ENCODE measurements around the gene HMGCR.
"Not testable (repeated sequence)": the region's sequence is repeated elsewhere in the genome, so short reads cannot be mapped to it uniquely, and the experiment has no call there.

HMGCR gene

DNA sequence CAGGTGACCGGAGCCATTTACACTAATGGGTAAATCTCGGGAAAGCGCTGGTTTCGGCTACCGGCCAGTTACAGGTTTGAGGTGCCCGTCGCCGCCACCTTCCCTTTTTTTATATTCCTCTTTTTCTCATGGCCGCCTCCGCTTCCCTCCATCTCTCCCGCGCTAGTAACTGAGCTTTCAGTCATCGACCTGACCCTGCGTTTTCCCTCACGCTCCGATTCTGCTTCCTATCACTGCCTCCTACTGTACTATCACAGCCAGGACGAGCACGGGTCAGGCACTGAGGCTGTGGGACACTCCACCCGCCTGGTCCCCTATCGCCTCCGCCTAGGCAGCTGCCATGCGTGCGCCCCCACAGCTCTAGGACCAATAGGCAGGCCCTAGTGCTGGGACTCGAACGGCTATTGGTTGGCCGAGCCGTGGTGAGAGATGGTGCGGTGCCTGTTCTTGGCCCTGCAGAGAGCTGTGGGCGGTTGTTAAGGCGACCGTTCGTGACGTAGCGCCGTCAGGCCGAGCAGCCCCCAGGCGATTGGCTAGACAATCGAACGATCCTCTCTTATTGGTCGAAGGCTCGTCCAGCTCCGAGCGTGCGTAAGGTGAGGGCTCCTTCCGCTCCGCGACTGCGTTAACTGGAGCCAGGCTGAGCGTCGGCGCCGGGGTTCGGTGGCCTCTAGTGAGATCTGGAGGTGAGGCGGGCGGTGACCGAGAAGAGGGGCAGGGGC lies at the start of gene HMGCR:
Gene HMGCR, plus strand, starts transcription at position 606 of the 722 bp plus-strand sequence. CDS start 5,386 bp downstream, outside the sequence.
- FAIRE-seq (peak; percentile 63), DNase-seq (ENCODE audit: low spot score) (peak; percentile 96)

DNA sequence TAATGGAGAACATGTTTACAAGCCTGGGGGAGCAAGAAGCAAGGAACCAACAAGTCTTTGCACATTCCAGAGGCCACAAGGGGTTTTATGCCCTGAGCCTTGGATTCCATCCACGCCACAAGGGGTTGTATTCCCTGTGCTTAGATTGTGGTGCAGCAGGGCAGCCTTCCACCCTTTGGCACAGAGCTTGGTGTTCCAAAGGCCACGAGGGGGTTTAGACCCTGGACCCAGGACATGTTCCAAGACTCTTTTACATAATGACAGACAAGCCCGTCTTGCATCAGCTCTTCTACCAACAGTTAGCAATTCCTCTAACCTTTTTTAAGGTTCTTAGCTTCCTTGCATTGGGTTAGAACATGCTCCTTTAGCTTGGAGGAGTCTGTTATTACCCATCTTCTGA lies 45.2 kb upstream of the HMGCR start:
- DNase-seq (ENCODE audit: low spot score); FAIRE-seq: not testable (repeated sequence)

DNA sequence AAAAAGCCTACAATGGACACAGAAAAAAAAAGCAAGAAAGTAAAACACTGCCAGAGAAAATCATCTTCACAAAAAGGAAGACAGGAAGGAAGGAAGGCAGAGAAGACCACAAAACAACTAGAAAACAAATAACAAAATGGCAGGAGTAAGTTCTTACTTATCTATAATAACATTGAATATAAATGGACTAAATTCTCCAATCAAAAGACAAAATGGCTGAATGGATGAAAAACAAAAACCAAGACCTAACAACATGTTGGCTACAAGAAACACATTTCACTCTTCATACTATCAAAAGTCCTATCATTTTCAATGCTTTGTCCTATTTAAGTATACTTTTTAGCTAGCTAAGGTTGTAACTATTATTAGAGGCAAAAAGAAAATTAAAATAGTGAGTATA lies 36.9 kb upstream of the HMGCR start:
- no peak for DNase-seq (ENCODE audit: low spot score)
- FAIRE-seq = no peak

DNA sequence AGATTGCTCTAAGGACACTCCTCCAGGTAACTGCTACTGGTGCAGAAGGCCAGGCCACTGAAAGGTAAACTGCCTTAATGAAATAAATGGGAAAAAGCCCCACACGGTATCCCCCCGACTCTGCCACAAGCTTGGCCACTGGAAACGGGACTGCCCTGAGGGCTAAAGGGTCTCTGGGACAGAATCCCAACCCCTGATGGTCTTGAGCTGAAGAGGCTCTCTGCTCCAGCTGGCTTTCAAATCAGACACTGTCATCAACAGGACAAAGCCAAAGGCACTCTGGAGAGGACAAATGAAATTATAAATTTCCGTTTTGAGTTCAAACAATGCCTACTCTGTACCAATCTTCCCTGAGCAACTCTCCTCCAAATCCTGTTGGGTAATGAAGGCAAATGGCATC lies 33.6 kb upstream of the HMGCR start:
- DNase-seq (ENCODE audit: low spot score) = no peak
- no peak for FAIRE-seq

DNA sequence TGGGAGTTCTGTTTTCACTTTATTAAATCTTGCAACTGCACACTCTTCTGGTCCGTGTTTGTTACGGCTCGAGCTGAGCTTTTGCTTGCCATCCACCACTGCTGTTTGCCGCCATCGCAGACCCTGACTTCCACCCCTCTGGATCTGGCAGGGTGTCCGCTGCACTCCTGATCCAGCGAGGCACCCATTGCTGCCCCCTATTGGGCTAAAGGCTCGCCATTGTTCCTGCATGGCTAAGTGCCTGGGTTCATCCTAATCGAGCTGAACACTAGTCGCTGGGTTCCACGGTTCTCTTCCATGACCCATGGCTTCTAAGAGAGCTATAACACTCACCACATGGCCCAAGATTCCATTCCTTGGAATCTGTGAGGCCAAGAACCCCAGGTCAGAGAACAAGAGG lies 32.5 kb upstream of the HMGCR start:
- not testable (repeated sequence) for DNase-seq (ENCODE audit: low spot score); FAIRE-seq

DNA sequence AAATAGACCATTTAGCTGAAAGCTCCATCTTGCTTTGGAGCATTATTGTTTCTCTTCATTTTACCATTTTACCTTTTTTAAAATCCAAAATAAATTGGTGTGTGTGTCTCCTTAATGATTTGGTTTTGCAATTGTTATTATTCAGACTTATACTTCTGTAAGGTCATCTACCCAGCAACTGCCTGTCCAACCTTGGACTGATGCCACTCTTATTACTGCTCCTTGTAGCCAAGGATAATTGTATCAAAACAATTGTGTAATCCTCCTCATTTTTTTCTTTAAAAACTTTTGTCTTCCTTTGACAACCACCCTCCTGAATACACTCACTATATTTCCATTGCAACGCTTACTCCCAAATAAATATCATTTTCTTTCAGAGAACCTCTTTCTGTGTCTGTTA lies 30.3 kb upstream of the HMGCR start:
- FAIRE-seq = no peak
- DNase-seq (ENCODE audit: low spot score) = no peak

DNA sequence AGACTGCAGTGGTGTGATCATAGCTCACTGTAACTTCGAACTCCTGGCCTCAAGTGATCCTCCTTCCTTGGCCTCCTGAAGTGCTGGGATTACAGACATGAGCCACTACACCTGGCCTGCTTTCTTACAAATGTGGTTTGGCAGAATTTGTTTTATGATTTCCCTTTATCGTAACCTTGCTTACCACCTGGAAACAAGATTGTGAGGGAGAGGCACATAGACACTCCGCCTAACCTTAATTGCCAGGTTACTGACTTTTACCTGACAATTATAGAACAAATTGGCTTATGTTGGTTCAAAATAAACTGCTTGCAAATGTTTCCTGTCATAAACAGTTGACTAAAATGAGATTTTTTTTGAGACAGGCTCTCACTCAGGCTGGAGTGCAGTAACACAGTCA lies 26.8 kb upstream of the HMGCR start:
- no peak for DNase-seq (ENCODE audit: low spot score)
- no peak for FAIRE-seq

DNA sequence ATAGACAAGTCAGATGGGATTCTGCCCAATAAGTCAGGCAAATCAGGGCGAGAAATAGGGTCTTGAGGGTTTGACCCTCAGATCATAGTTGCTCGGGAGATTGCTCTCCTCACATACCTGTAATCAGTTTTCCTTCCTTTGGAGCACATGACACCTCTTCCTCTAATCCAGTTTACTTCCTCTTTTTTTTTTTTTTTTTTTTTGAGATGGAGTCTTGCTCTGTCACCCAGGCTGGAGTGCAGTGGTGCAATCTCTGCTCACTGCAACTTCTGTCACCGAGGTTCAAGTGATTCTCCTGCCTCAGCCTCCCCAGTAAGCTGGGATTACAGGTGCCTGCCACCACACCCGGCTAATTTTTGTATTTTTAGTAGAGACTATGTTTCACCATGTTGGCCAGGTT lies 17.9 kb upstream of the HMGCR start:
- not testable (repeated sequence) for DNase-seq (ENCODE audit: low spot score); FAIRE-seq

DNA sequence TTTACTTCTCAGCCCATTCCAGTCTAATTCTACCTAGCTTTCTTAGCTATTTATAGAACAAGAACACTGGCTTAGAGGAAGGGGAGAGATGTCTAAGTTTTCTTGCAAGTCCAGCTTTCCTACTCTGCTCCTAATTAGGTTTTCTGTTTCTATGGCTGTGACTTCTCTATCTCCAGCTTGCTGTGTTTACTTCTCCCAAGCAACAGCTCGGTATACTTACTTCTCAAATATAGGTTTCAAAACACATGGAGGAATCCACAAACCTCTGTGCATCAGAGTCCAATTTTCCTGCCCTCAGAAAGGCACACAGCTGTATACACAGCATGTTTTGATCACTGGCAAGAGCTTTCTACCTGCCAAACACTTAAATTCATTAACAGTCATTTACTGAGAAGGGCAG lies 17.4 kb upstream of the HMGCR start:
- DNase-seq (ENCODE audit: low spot score) (no peak), FAIRE-seq (no peak)

DNA sequence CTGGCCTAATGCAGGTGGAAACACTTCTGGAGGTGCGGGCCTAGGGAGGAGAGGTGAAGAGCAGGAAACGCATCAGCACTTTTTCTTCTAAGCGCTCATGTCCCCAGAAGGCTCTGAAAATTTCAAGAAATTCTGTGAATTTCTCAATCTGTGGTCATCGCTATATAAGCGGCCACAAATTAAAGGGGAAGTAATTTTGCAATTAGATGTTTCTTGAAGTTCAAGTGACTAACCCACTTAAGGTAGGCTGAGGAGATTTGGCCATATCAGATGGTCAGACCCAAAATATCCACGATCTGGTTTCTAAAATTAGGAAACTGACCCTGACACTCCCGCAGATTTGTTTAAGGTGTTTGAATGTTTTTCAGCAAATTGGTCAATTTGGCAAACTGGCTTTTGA lies 16.6 kb upstream of the HMGCR start:
- no peak for FAIRE-seq
- DNase-seq (ENCODE audit: low spot score) = no peak

DNA sequence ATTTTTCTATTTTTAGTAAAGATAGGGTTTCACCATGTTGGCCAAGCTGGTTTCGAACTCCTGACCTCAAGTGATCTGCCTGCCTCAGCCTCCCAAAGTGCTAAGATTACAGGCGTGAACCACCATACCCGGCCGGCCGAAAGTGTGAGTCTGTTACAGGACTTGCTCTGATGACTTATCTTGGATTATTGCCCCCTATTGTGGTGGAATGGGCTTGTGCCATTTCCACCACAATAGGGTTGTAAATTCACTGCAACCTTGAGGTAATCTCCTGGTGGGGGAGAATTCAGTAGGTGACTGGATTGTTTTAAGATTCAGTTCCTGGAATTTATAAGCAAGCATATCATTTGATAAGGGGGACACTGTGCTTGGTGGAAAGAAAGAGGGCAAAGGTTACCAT lies 15.0 kb upstream of the HMGCR start:
- FAIRE-seq = no peak
- no peak for DNase-seq (ENCODE audit: low spot score)

DNA sequence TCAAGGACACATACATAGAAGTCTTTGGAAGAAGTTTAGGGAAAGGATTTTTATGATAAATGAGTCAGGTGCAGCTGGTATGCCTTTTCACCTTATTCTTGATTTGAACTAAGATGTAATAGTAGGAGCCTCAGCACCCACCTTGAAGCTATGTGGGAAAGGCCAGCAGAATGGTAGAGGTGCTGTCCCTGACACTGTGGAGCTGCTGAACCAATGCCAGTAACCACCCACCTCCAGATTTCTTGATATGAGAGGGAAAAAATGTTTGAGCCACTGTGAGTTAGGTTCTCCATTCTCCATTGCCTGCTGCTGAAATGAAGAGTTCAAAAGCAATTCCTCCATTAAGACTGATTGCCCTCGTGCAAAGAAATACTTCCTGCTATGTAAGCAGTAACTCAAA lies 12.2 kb upstream of the HMGCR start:
- FAIRE-seq (no peak), DNase-seq (ENCODE audit: low spot score) (no peak)

DNA sequence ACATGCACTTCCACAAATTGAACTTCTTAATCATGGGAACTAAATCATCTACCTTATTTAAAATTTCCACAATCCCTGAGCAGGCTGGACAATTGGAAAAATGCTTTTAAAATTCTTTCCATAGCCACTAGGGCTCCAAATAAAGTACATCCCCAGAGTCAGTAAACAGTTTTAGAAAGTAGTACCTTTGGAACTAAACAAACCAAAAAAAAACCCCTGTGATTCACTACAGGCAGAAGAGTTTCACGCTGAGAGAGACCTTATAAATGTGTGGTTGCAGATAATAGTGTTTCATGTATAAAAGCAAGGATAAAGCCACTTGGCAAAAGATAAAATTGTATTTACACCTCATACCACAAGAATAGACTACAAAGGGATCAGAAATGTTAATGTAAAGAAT lies 11.8 kb upstream of the HMGCR start:
- DNase-seq (ENCODE audit: low spot score) = no peak
- FAIRE-seq = no peak

DNA sequence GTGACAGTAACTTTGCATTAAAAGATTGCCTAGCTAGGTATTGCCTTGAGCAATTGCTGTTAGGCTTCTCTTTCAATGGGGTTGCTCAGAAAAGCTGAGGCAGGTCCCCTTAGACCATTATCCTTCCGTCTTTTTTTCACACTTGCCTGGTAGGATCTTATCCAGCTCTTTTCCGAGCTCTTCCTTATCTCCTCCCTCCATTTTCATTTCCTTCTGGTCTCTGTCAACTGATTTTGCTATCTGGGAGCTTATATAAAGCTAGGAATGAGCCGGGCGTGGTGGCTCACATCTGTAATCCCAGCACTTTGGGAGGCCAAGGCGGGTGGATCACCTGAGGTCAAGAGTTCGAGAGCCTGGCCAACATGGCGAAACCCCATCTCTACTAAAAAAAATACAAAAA lies 6.6 kb upstream of the HMGCR start:
- no peak for DNase-seq (ENCODE audit: low spot score)
- FAIRE-seq = no peak

DNA sequence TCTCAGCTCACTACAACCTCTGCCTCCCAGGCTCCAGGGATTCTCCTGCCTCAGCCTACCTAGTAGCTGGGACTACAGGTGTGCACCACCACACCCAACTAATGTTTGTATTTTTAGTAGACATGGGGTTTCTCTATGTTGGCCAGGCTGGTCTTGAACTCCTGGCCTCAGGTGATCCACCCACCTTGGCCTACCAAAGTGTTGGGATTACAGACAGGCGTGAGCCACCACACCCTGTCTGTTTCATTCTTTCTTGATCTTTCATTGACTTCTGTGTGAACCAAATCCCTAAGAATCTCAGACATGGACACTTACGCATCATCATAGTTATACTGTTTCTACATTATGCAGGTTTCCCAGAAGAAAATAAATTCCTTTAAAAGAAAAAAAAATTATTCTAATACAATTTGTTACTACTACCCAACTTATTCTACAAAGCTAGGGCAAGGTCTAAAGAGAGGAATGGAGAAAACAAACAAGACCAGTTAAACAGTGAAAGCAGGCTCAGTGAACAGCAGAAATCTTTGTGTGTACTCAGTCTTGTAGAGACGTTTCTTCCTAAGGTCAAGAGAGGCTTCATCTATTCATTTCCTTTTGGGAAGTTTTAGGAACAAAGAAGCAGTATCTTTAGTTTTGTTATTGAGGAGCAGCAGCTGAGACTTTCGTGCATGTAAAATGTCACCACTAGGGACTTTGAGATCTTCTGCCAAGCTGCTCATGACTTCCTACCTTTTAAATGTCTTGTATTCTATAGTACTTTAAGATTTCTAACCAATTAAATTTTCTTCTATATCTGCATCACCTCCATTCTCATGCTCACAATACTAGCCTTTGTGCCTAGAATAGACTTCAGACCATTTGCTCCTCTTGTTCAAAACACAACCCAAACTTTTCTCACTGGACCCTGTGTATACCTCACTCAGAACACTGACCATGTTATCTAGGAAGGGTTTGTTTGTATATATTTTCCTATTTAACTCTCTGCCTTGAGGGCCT lies 5.6 kb upstream of the HMGCR start:
- FAIRE-seq (no peak), DNase-seq (ENCODE audit: low spot score) (no peak)

DNA sequence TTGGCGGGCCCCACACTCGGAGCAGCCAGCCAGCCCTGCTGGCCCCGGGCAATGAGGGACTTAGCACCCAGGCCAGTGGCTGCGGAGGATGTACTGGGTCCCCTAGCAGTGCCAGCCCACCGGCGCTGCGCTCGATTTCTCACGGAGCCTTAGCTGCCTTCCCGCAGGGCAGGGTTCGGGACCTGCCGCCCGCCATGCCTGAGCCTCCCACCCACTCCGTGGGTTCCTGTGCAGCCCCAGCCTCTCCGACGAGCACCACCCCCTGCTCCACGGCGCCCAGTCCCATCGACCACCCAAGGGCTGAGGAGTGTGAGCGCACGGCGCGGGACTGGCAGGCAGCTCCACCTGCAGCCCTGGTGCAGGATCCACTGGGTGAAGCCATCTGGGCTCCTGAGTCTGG lies 3.3 kb upstream of the HMGCR start:
- not testable (repeated sequence) for FAIRE-seq; DNase-seq (ENCODE audit: low spot score)

DNA sequence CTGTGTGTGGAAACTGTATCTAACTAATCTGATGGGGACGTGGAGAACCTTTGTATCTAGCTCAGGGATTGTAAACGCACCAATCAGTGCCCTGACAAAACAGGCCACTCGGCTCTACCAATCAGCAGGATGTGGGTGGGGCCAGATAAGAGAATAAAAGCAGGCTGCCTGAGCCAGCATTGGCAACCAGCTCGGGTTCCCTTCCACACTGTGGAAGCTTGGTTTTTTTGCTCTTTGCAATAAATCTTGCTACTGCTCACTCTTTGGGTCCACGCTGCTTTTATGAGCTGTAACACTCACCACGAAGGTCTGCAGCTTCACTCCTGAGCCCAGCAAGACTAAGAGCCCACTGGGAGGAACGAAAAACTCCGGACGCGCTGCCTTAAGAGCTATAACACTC lies 2.6 kb upstream of the HMGCR start:
- not testable (repeated sequence) for DNase-seq (ENCODE audit: low spot score)

DNA sequence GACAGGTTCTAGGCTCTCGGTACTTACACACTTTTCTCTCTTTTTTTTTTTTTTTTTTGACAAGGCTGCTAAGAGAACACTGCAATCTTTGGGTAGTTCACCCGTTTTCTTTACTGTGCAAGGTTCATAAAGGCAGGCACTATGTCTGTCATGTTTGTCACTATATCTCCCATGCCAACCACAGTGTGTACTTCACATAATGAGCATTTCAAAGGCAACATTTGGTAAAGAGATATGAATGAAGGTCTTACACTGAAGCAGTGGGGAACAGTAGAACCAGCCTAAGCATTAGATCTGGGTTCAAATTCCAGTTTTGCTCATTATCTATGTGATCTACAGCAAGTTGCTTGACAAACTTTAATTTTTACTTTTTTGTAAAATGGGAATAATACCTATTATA lies 1.5 kb upstream of the HMGCR start:
- no peak for DNase-seq (ENCODE audit: low spot score)
- no peak for FAIRE-seq

More for the DNA sequence above, 2.6 kb upstream of the HMGCR start:
- not testable (repeated sequence) for FAIRE-seq

DNA sequence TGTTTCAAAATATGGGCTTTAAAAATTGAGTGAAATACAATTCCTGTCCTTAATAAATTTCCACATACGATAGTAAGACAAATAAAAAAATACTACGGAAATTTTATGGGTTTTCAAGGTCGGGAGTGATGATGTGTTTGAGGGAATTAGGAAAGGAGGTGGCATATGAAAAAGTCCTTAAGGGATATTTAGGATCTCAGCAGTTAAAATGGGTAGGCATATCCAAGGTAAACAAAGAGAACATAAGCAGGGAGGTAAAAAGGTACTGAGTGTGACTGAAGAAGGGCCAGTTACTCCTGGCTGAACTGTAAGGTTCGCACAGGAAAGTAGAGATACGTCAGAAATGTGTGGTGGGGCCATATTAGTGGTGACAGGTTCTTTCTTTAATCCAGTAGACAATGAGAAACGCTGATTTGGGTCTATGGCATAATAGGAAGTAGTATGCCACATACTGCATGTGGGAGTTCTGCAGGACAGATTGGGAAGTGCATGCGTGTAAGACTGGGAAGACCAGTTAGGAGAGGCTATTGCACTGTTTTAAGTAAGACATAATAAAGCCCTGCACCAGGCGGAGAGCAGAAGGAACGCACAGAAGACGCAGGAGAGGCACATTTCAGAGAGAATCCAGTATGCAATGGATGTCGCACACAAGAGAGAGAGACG lies 937 bp upstream of the HMGCR start:
- FAIRE-seq = no peak
- peak; percentile 60 for DNase-seq (ENCODE audit: low spot score)

DNA sequence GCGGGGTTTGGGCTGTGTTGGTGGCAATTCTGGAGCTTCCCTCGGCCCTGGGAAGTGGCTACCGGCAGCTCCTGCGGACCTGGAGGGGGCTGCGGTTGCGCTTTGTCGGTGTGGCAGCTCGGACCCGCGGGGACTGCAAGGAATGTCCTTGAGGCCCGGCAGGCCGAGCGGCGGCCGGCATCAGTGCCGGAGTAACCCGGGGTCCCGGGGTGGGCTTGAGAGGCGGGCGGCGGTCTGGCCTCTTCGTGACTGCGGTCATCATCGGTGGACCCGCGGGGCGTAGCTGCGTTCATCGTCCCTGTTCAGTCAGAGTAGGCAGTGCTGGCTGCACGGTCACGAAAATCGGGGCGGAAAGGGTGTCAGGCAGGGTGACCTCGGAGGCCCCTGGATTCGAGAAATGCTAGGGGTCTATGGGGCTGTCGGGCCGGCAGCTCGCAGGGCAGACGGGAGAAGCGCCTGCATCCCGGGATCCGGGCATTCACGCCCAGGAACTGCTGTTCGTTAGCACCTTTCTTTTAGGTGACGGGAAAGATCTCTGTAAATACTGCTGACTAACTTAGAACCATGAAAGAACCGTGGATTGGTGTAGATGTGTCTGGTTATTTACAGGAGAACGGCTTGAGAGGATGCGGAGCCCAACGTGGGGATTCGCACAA lies 474 bp downstream of the HMGCR start:
- FAIRE-seq = no peak
- peak; percentile 10 for DNase-seq (ENCODE audit: low spot score)

DNA sequence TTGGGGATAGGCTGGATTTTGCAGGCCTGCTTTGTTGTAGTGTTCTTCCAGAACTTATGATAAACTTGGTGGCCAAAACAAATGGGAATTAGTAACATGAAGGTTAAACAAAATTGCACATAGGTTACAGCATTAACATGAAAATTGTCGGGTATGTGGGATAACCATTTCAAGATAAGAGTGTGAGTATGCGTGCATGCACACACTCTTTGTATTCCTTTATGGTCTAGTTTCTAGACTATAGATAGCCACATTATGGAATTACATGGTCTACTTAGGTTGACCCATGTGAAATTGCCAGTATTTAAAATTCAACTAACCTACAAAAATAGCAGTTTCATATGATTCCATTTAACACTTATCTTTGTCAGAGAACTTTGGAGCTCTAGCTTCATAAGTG lies 1.4 kb downstream of the HMGCR start:
- no peak for DNase-seq (ENCODE audit: low spot score)
- FAIRE-seq = no peak
